HG02759 (cell line): Measurements from ENCODE around the gene RNF144B.
"Not testable (repeated sequence)": the region's sequence is repeated elsewhere in the genome, so short reads cannot be mapped to it uniquely, and the experiment has no call there.

Experiments used
- ATAC-seq: cut with Tn5 transposase; IDR thresholded peaks from one replicate; pipeline ENCODE4 v1.9.1; 2021; ENCODE audit warnings: mild to moderate bottlenecking, moderate library complexity; ENCODE audit not compliant: unreplicated experiment

The RNF144B gene

GRCh38 chr6:18406955-18407749, 20.0 kb downstream of the RNF144B start:
- no peak for ATAC-seq

DNA sequence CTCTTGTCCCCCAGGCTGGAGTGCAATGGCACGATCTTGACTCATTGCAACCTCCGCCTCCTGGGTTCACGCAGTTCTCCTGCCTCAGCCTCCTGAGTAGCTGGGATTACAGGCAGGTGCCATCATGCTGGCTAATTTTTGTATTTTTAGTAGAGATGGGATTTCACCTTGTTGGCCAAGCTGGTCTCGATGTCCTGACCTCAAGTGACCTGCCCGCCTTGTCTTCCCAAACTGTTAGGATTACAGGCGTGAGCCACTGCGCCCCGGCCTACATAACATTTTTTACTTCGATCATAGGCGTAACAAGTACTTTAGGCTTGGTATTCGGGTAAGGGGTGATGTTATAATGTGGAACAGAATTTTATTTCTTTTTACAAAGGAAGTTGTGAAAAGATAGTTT, 22.5 kb downstream of the RNF144B start:
- not testable (repeated sequence) for ATAC-seq

DNA sequence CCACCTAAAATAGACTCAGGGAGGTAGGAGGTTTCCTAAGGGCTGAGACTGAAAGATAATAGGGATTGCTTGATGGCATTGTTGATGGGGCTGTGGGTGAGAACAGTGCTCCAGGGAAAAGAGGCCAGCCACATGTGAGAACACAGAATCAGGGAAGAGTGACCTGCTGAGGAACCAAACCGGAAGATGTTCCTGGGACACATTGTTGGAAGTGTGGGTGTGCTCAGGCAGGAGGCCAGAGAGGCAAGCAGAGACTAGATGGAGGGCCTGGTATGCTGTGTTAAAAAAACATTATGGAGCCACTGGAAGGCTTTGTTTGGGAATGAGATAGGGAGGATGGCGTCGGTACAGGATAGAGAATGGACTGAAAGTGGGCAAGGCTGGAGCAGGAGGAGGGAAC, 23.3 kb downstream of the RNF144B start:
- ATAC-seq: no peak

- ATAC-seq: no peak
Measured at GRCh38 chr6:18412068-18412467, 24.9 kb downstream of the RNF144B start.

GRCh38 chr6:18412644-18413043, 25.5 kb downstream of the RNF144B start:
- ATAC-seq: no peak

DNA sequence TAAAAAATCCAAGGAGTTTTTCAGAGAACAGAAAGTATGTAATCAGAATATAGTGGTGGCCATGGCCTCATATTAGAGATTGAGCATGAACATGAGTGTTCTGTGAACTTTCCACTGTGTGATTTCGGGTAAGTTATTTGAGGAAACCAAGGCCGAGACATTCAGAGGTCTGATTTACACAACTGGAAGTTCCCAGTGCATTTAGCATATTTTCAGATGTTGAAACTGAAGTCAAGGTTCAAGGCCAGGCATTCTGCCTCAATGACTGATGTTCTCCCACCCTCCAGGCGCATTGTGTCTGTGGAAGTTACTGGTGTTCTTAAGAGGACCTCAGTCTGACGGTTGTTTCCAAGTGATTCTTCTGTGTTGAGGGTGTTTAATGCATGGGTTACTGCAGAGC, 26.2 kb downstream of the RNF144B start:
- no peak for ATAC-seq

- no peak for ATAC-seq
Measured at GRCh38 chr6:18414116-18414515, 27.0 kb downstream of the RNF144B start.

GRCh38 chr6:18415207-18415606, 28.1 kb downstream of the RNF144B start:
- ATAC-seq: no peak

DNA sequence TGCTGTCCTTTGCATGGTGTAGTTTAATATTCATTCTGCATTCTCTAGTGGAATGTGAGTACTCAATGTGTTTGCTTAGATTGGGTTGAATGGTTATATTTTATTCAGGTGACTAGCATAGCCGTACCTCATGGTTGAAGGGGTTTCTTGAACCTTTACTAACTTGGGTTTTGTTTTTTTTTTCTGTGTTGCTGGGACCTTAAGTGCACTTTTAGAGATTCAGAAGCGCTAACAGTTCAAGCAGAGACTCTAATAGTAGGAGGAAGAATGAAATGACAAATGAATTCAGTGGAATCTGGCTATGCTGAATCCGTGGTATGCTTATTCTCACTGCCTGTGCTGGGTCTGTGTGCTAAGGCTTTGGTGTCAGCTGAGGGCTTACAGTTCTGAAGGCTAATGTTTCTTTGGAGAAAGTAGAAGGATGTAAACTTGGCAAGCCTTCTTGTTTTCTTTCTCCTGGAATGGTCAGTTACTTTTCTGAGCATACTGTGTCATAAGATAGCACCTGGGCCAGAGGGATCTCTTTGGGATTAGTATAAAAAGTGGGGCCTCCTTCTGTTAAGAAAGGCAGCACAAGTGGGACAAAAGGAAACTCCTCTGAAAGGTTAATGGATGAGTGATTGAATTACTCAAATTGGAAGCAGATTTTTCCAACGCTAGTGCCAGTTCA, 28.7 kb downstream of the RNF144B start:
- ATAC-seq: no peak

DNA sequence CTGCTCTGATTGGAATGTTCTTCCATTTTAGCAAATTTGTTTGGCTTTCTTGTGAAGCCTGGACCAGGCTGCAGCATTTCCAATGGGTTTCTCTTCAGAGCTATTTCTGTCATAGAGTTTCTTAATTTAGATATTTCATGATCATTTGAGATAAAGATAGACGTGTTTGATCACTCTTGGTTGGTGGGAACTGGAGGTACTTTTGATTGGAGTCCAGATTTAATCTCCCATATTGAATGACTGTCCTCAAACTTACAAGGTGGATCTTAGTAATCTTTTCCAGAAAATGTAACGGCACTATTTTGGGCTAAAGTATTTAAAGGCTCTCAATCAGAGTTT, 29.2 kb downstream of the RNF144B start:
- ATAC-seq: no peak

DNA sequence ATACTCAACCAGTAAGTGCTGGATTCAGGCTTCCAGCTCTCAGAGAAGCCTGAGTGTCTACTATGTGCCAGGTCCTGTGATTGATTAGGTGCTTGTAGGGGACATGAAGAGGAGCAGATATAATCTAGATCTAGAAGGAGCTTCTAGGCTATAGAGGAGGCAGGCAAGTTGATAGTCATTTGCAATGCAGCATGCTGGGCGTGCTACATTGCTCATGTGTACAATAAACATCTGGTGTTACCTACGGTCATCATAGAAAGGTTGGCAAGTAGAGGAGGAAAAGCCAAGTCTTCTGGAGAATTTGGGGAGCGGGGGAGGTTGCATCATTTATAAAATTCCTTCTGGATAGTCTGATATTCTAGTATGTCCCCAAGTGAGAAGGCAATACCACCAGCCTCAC, 33.2 kb downstream of the RNF144B start:
- no peak for ATAC-seq

- no peak for ATAC-seq
Measured at GRCh38 chr6:18422136-18422535, 35.0 kb downstream of the RNF144B start.

GRCh38 chr6:18423426-18423825, 36.3 kb downstream of the RNF144B start:
- ATAC-seq: no peak

DNA sequence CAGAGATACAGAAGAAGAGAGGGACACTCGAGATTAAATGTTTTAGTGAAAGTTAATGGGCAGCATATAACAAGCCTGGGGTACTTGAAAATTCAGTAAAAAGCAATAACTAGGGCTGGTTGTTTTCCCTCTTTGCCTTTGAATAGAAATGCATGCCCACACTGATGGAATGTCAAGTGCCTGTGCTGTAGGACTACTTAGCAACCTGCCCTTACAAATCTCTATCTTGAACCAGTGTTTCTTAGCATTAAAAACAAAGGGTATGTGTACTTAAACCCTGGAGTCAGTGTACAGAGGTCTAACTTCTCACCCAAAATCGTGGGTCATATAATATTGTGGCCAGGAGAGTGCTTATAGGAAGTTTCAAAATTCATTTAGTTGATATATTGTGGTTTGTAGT, 37.1 kb downstream of the RNF144B start:
- no peak for ATAC-seq

- ATAC-seq: no peak
Measured at GRCh38 chr6:18425218-18425617, 38.1 kb downstream of the RNF144B start.

DNA sequence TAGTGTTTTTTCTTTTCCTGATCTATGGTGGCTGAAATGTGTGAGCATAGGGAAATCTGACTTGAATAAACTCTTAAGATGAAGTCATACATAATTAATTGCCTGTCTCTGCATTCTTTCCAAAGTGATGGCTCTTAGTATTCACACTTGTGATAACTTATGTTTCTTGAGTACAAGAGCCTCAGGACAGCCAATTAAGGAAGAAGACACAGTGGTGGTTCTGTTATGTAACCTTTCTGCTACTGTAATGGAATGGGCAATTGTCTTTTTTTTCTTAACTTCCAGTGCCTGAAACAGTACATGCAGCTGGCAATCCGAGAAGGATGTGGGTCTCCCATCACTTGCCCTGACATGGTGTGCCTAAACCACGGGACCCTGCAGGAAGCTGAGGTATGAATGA, 40.1 kb downstream of the RNF144B start:
- ATAC-seq: no peak

- ATAC-seq: no peak
Measured at GRCh38 chr6:18429655-18430297, 42.6 kb downstream of the RNF144B start.

- no peak for ATAC-seq
Measured at GRCh38 chr6:18431581-18431980, 44.4 kb downstream of the RNF144B start.

GRCh38 chr6:18432180-18432579, 45.0 kb downstream of the RNF144B start:
- ATAC-seq: no peak

GRCh38 chr6:18432619-18433018, 45.5 kb downstream of the RNF144B start:
- no peak for ATAC-seq

GRCh38 chr6:18433059-18433458, 45.9 kb downstream of the RNF144B start:
- no peak for ATAC-seq

DNA sequence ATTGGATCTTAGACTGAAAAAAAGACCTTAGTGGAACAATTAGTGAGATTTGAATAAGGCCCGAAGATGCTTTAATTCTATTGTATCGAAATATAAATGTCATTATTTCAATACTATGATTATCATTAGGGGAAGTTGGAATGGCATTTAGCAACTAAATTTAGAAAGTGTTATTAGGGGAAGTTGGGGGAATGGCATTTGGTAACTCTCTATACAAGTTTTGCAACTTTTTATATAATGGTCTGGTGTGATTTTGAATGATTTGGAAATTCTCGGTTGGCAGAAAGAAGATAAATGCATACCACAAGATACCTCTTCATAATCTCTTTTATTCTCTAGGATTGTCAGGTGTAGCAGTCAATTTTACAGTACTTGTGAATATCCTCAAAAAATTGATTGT, 49.2 kb downstream of the RNF144B start:
- no peak for ATAC-seq
